ENCODE results near the gene NEDD8.
A peak's percentile ranks its signal among the peaks of the same experiment; 100 is the strongest.

Gene NEDD8

DNA sequence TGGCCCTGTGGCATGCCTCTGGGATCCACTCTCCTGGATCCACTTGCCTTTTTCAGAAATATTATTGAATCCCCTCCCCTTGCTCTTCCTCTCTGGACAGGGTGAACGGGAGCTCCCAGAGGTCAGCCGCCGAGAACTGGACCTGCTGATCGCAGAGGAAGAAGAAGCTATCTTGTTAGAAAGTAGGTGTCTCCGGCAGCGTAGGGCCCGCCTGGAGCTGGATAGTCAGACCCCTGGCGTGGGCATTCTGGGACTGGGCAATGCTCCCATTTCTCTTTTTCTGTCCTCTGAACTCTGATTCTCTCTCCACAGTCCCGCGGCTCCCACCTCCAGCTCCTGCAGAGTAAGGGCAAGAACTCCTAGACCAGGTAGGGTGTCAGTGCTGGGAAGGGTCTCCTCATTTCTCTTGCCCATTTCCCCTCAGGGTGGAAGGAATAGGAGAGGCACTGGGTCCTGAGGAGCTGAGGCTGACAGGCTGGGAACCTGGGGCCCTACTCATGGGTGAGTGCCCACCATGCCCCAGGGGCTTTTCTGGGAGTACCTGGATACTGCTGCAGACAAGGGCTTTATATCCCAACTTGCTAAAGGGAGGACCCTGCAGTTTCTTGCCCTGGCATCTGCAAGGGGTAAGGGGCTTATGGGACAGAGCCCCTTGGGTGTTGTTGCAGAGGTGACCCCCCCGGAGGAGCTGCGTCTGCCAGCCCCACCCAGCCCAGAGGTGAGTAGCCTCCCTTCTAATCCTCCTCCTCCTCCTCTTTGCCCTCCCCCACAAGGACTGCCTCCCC is 54.9 kb downstream of the NEDD8 start:
- TF ChIP-seq, protein P1, sequence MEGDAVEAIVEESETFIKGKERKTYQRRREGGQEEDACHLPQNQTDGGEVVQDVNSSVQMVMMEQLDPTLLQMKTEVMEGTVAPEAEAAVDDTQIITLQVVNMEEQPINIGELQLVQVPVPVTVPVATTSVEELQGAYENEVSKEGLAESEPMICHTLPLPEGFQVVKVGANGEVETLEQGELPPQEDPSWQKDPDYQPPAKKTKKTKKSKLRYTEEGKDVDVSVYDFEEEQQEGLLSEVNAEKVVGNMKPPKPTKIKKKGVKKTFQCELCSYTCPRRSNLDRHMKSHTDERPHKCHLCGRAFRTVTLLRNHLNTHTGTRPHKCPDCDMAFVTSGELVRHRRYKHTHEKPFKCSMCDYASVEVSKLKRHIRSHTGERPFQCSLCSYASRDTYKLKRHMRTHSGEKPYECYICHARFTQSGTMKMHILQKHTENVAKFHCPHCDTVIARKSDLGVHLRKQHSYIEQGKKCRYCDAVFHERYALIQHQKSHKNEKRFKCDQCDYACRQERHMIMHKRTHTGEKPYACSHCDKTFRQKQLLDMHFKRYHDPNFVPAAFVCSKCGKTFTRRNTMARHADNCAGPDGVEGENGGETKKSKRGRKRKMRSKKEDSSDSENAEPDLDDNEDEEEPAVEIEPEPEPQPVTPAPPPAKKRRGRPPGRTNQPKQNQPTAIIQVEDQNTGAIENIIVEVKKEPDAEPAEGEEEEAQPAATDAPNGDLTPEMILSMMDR (IDR thresholded peaks at IDR 0.05; ENCODE audit: insufficient read depth, low read length, poor library complexity, severe bottlenecking), result no peak
- no peaks in the 10 kb centered on the region for H3K27me3 ChIP-seq (replicated peaks; ENCODE audit: control insufficient read depth, insufficient read depth, low read length)
- peaks cover 48% of the 10 kb centered on the region for H3K36me3 ChIP-seq (ENCODE audit: control insufficient read depth, insufficient read depth, low read length)

DNA sequence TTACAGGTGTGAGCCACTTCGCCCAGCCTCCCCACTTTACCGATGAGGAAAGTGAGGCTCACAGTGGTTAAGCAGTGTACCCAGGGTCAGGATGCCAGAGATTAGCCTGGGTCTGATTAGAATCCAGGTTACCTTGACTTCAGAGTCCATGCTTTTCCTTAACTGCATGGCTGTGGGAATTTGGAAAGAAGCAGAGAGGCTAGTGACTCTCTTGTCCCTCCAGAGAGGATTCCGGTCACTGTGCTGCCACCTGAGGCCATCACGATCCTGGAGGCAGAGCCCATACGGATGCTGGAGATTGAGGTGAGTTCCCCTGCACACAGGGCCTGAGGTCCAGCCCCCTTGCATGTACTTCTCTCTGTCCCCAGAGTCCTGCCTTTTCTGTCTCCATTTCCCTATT is 55.6 kb downstream of the NEDD8 start:
- H3K36me3 ChIP-seq (ENCODE audit: control insufficient read depth, insufficient read depth, low read length), result peaks cover 45% of the 10 kb centered on the region
- TF ChIP-seq, protein P1 (IDR thresholded peaks at IDR 0.05; ENCODE audit: insufficient read depth, low read length, poor library complexity, severe bottlenecking), result no peak
- DNase-seq (ENCODE audit: extremely low read depth, insufficient read length), result no peak
- H3K4me3 ChIP-seq (replicated peaks; ENCODE audit: low read depth, low read length), result no peak overlapping the region
- no peaks in the 10 kb centered on the region for H3K27me3 ChIP-seq (replicated peaks; ENCODE audit: control insufficient read depth, insufficient read depth, low read length)

More for the DNA sequence above, 54.9 kb downstream of the NEDD8 start:
- H3K4me3 ChIP-seq (replicated peaks; ENCODE audit: low read depth, low read length), result no peak overlapping the region
- no peak for DNase-seq (ENCODE audit: extremely low read depth, insufficient read length)

DNA sequence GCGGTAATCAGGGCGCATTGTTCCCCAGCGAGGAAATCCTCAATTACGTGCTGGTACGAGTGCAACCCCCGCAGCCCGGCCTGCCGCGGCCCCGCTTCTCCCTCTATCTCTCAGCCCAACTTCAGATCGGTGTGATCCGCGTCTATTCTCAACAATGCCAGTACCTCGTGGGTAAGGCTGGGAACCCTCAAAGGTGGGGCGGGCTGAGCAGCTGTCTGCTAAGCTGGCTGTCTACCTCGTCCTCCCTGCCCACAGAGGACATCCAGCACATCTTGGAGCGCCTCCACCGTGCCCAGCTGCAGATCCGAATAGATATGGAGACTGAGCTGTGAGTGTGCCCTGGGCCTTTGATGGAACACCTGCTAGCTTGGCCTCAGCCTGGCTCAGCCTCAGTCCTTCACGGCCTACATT is 59.3 kb downstream of the NEDD8 start:
- no peak for DNase-seq (ENCODE audit: extremely low read depth, insufficient read length)
- Histone ChIP-seq H3K27me3 (replicated peaks; ENCODE audit: control insufficient read depth, insufficient read depth, low read length) (no peaks in the 10 kb centered on the region), H3K4me3 (replicated peaks; ENCODE audit: low read depth, low read length) (peak overlapping the region; percentile 68), H3K36me3 (ENCODE audit: control insufficient read depth, insufficient read depth, low read length) (peaks cover 23% of the 10 kb centered on the region)
- TF ChIP-seq, protein P1 (IDR thresholded peaks at IDR 0.05; ENCODE audit: insufficient read depth, low read length, poor library complexity, severe bottlenecking), result no peak

DNA sequence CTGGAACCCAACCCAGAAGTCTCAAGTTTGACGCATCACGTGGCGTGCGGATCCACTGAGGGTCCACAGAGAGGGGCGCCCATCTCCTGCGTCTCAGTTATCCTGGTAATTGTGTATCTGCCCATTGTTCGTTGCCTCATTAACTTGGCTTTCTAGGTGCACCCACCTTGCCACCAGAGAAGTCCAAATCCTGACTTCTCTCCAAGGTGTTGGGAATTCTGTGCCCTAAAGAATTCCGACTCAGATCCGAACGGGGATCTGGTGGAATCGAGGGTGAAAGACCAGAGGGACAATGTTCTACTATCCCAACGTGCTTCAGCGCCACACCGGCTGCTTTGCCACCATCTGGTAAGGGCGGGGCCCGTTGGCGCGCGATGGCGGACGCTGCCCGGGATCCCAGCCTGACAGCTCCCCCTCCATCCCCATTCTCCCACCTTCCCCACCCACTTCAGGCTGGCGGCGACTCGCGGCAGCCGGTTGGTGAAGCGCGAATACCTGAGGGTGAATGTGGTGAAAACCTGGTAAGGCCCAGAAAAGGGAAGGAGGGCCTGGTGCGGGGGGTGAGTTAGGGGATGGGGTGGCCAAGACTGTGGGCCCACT is 59.8 kb downstream of the NEDD8 start:
- Histone ChIP-seq H3K4me3 (replicated peaks; ENCODE audit: low read depth, low read length) (peak overlapping the region; percentile 68), H3K27me3 (replicated peaks; ENCODE audit: control insufficient read depth, insufficient read depth, low read length) (no peaks in the 10 kb centered on the region), H3K36me3 (ENCODE audit: control insufficient read depth, insufficient read depth, low read length) (peaks cover 24% of the 10 kb centered on the region)
- TF ChIP-seq, protein P1 (IDR thresholded peaks at IDR 0.05; ENCODE audit: insufficient read depth, low read length, poor library complexity, severe bottlenecking), result no peak
- no peak for DNase-seq (ENCODE audit: extremely low read depth, insufficient read length)

DNA sequence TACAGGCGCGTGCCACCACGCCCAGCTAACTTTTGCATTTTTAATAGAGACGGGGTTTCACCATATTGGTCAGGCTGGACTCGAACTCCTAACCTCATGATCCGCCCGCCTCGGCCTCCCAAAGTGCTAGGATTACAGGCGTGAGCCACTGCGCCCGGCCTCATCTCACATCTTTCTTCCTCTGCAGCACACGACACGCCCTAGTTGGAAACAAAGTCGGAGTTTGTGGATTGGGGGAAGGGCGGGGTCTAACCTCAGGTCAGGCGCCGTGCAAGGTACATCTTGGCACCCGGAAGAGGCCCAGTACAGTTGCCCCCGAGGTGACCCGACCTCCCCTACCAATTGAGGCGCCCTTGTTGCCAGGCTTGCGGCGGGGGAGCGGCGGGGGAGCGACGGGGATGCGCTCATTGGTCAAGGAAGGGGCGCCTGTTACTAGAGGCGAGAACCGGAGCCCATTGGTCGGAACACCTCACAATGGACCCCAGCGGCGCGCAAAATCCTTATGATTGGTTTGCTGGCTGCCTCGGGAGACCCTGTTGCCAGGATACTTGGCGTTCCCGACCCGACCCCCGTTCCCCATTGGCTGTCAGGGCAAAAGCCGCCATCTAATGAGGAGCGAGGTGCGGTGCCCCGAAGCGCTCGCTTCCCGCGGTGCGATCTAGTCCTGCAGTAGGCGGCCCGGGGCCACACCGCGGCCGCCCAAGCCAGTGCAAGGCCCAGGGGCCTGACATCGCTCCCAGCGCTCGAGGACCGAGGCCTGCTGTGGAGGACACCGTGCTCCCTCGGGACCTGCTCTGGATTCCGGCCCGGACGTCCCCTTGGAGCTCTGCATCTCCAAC is 60.5 kb downstream of the NEDD8 start, which contains the start of gene REC8:
REC8 (plus strand) TSS at position 659 of the 839 bp plus-strand sequence. CDS start 473 bp downstream, outside the sequence.
- H3K4me3 ChIP-seq (replicated peaks; ENCODE audit: low read depth, low read length), result peak within 1 kb of the TSS; percentile 68
- peaks cover 22% of the 10 kb centered on the region for H3K36me3 ChIP-seq (ENCODE audit: control insufficient read depth, insufficient read depth, low read length)
- TF ChIP-seq, protein P1 (IDR thresholded peaks at IDR 0.05; ENCODE audit: insufficient read depth, low read length, poor library complexity, severe bottlenecking), result no peak
- H3K27me3 ChIP-seq (replicated peaks; ENCODE audit: control insufficient read depth, insufficient read depth, low read length), result no peaks in the 10 kb centered on the region
- peak; percentile 95 for DNase-seq (ENCODE audit: extremely low read depth, insufficient read length)
